NK-92 (cell line): Measurements from ENCODE around the gene HSD17B1.
"Not testable (repeated sequence)": the region's sequence is repeated elsewhere in the genome, so short reads cannot be mapped to it uniquely, and the experiment has no call there.

ENCODE experiments used
- DNase-seq: peaks from one replicate; lab custom pipeline; 2025; ENCODE audit not compliant: unreplicated experiment; lab: John Stamatoyannopoulos, UW

The HSD17B1 gene

GRCh38 chr17:42545755-42546505 lies 6.8 kb upstream of the HSD17B1 start:
- not testable (repeated sequence) for DNase-seq

DNA sequence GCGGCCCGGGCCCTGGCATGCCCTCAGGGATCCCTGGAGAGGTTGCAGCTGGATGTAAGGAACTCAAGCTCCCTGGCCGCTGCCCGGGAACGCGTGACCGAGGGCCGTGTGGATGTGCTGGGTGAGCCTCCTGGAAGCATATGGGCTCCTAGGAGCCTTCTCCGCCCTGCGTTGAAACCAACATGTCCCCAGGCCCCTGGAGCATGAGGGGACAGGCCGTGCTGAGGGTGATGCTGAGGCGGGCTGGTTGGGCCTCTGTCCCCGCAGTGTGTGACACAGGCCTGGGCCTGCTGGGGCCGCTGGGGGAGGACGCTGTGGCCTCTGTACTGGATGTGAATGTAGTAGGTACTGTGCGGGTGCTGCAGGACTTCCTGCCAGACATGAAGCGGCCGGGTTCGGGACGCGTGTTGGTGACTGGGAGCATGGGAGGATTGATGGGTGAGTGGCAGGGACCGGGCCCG lies 5.7 kb upstream of the HSD17B1 start:
- no peak for DNase-seq

DNA sequence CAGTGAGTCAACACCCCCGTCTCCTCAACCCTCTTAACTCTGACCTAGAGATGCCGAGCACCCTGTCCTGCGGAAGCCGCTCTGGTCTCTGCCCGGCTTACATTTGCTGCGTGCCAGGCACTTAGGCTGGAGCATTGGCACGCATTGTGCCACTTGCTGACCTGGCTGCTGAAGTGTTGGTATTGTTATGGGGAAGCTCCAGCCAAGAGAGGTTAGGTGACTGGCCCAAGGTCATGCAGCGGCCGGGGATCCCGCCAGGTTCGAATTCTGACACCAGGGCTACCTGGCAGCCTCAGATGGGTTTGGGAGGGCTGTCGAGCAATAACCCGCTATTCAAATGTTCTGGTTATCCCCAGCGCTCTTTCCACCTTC lies 5.0 kb upstream of the HSD17B1 start:
- no peak for DNase-seq

GRCh38 chr17:42548070-42548837 lies 4.5 kb upstream of the HSD17B1 start:
- DNase-seq: no peak

- DNase-seq: no peak
Measured at GRCh38 chr17:42548993-42549755, 3.5 kb upstream of the HSD17B1 start.

DNA sequence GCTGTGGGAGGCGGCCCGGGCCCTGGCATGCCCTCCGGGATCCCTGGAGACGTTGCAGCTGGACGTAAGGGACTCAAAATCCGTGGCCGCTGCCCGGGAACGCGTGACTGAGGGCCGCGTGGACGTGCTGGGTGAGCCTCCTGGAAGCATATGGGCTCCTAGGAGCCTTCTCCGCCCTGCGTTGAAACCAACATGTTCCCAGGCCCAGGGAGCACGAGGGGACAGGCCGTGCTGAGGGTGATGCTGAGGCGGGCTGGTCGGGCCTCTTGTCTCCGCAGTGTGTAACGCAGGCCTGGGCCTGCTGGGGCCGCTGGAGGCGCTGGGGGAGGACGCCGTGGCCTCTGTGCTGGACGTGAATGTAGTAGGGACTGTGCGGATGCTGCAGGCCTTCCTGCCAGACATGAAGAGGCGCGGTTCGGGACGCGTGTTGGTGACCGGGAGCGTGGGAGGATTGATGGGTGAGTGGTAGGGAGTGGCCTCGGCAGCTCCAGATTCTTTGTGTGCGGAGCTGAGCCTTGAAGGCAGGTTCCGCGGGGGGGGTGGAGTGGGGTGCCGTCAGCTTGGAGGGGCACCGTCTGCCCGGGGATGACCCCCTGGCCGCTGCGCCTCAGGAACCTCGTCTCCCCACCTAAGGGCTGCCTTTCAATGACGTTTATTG lies 567 bp downstream of the HSD17B1 start:
- DNase-seq: no peak

DNA sequence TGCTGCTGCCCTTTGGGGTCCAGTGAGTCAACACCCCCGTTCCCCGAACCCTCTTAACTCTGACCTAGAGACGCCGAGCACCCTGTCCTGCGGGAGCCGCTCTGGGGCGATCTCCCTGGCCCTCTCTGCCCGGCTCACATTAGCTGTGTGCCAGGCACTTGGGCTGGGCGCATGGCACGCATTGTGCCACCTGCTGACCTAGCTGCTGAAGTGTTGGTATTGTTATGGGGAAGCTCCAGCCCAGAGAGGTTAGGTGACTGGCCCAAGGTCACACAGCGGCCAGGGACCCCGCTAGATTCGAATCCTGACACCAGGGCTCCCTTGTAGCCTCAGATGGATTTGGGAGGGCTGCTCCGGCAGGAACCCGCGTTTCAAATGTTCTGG lies 1.1 kb downstream of the HSD17B1 start:
- no peak for DNase-seq

- no peak for DNase-seq
Measured at GRCh38 chr17:42554250-42555121, 1.8 kb downstream of the HSD17B1 start.

- no peak for DNase-seq
Measured at GRCh38 chr17:42555122-42555622, 2.4 kb downstream of the HSD17B1 start.

DNA sequence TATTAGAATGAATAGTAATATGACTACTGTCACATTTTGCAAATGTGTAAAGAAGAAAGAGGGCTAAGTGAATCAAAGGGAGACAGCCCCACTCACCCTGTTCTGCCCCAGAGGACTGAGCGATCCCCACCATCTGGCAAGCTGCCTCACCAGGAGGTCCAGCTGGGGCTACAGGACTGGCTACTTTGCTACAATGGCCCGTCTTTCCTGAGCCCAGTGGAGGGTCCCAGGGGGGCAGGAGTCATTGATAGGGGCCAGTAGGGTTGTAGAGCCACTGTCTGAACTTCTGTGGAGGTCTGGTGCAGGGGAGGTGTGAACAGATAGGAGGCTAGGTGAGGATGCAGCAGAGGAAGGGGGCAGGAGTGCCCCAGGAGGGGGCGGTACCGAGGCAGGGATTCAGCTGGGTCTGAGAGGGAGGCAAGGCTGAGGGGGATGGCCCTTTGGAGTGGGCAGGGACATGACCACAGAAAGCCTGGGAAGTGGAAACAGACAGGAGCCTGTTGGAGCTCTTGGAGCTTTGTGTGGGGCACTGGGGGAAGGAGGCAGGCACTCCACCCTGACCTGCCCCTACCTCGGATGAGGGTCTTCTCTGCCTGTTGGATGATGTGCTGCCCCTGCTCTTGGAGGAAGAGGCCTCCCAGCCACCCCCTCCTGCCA lies 3.4 kb downstream of the HSD17B1 start:
- DNase-seq: not testable (repeated sequence)

DNA sequence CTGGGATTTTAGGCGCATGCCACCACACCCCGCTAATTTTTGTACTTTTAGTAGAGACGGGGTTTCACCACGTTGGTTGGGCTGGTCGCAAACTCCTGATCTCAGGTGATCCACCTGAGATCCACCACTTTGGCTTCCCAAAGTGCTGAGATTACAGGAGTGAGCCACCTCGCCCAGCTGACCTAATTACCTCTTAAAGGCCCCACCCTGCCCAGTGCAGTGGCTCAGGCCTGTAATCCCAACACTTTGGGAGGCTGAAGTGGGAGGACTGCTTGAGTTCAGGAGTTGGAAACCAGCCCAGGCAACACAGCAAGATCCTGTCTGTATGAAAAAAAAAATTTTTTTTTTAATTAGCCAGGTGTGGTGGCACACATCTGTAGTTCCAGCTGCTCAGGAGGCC lies 6.4 kb downstream of the HSD17B1 start:
- no peak for DNase-seq

- no peak for DNase-seq
Measured at GRCh38 chr17:42560246-42560645, 7.5 kb downstream of the HSD17B1 start.

DNA sequence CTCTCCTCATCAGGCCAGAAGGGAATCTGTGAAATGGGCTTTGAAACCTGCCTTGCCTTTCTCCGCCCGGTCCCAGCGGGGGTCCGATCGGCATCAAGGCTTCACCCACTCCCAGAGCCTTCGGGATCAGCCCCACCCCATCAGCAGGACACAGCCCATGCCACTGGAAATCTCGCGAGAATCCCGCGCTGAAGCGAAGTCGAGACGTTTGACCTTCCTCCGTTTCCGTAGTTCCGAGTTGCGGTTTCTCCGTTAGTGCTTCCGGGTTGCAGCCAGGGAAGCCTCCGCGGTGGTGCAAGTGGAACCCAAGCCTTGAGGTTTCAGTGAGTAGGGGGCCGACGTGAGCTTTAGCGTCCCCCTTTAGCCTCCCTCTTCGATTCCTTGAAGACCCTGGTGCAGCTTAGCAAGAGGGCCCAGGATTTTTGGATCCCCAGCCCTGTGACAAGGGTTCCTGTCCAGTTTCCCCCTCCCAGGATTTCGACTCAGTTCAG lies 9.2 kb downstream of the HSD17B1 start, which contains the start of gene COASY:
Gene COASY, plus strand, starts transcription at position 252 of the 491 bp plus-strand sequence. CDS start 475 bp downstream, outside the sequence.
- DNase-seq: peak; percentile 32

GRCh38 chr17:42562388-42563142 lies 9.8 kb downstream of the HSD17B1 start:
- DNase-seq: no peak

DNA sequence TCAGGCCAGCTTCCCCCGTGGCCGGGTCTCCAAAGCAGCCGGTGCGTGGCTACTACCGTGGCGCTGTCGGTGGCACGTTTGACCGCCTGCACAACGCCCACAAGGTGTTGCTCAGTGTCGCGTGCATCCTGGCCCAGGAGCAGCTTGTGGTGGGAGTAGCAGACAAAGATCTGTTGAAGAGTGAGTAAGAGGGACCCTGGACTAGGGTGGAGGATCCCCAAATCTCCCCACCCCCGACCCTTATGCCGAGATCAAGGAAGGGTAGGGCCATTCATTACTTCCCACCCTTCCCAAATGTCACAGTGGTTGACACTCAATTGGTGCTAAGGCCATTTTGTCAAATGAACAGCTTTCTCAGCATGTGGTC lies 10.4 kb downstream of the HSD17B1 start:
- DNase-seq: no peak

GRCh38 chr17:42563543-42563942 lies 10.8 kb downstream of the HSD17B1 start:
- no peak for DNase-seq

DNA sequence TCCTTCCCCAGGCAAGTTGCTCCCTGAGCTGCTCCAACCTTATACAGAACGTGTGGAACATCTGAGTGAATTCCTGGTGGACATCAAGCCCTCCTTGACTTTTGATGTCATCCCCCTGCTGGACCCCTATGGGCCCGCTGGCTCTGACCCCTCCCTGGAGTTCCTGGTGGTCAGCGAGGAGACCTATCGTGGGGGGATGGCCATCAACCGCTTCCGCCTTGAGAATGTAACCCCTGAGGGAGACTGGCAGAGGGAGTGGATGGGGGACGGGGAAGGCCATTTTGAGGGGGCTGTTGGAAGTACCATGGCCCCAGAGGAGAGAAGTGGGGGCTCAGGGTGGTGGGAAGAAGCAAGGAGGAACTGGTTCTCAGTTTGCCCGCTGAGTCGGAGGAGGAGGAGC lies 11.2 kb downstream of the HSD17B1 start:
- no peak for DNase-seq

- no peak for DNase-seq
Measured at GRCh38 chr17:42564815-42565522, 12.2 kb downstream of the HSD17B1 start.
